ENCODE measurements around the gene RGS6.

GRCh38 chr14:72583316-72584272, 651.4 kb downstream of the RGS6 start:
- no peak for TF ChIP-seq POLR2AphosphoS5 (IDR thresholded peaks at IDR 0.05; ENCODE audit: low read depth, low read length)
- no peak for TF ChIP-seq POLR2A (IDR thresholded peaks at IDR 0.05; ENCODE audit: low read depth, low read length)
- no peak for TF ChIP-seq SPI1 (IDR thresholded peaks at IDR 0.05; ENCODE audit: low read depth, low read length)
- no peak for TF ChIP-seq PAX5 (IDR thresholded peaks at IDR 0.05; ENCODE audit: insufficient read depth, low read length, severe bottlenecking)
- TF ChIP-seq TAF1 (IDR thresholded peaks at IDR 0.05; ENCODE audit: low read depth, low read length), result no peak
